Right lobe of liver (tissue), 4 donors: ENCODE data around the gene ACSL5.

ENCODE experiments used
- POLR2A ChIP-seq: fragments of 450-650 bp; IDR thresholded peaks from one replicate; pipeline ENCODE4 v1.6.1; 2017; ENCODE audit warnings: antibody characterized with exemption, mild to moderate bottlenecking
- TF ChIP-seq, protein P1 (sequence below), 4 donors: fragments of 200-600 bp in 3 of 4; fragments of 450-650 bp in 1 of 4; IDR thresholded peaks; one replicate each; pipeline versions ENCODE4 v1.5.1 to v1.8.0; 2016 to 2022; ENCODE audit warnings: antibody characterized with exemption in 4 of 4, mild to moderate bottlenecking in 2 of 4
- donor health status: DM: no; HTN: no; CAD: no.
- donor health status: DM: no; HTN: no; CAD: no.
- donor health status: DM: no; HTN: yes; CAD: no.

DNA sequence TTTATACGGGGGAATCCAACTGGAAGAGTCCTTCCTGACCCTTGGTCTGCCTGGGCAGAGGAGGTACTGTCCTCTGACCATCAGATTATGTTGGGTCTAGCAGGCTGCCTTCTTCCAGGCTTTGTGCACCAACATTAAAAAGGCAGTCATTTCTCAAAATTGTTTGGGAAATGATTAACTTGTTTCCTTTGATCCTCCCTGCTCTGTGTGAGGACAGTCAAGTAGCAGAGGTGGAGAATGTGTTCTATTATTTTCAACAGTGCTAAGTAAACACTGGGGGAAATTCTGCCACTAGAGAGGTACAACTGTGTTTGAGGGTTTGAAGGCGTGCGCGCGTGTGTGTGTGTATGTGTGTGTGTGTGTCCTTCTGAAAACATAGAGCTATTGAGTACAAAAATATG is 20.6 kb downstream of the ACSL5 start:
- TF ChIP-seq, protein P1, sequence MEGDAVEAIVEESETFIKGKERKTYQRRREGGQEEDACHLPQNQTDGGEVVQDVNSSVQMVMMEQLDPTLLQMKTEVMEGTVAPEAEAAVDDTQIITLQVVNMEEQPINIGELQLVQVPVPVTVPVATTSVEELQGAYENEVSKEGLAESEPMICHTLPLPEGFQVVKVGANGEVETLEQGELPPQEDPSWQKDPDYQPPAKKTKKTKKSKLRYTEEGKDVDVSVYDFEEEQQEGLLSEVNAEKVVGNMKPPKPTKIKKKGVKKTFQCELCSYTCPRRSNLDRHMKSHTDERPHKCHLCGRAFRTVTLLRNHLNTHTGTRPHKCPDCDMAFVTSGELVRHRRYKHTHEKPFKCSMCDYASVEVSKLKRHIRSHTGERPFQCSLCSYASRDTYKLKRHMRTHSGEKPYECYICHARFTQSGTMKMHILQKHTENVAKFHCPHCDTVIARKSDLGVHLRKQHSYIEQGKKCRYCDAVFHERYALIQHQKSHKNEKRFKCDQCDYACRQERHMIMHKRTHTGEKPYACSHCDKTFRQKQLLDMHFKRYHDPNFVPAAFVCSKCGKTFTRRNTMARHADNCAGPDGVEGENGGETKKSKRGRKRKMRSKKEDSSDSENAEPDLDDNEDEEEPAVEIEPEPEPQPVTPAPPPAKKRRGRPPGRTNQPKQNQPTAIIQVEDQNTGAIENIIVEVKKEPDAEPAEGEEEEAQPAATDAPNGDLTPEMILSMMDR (IDR thresholded peaks at IDR 0.05), result no peak
- TF ChIP-seq POLR2A, result no peak
